H1 (cell line): ENCODE results near the gene PGM2. TPM values are rescaled to one million over a fixed set of nuclear protein-coding genes. Genes with fewer than 3 reads are reported as not detected.

Experiments
- CTCF ChIA-PET: fragments of 300-600 bp; sonication (Branson Sonifier 250); formaldehyde crosslinking; loops from one replicate; lab custom pipeline; 2021; ENCODE audit not compliant: partially characterized antibody; lab: Charles Lee
- POLR2A ChIA-PET: fragments of 300-600 bp; sonication (Branson Sonifier 250); formaldehyde crosslinking; loops from one replicate; lab custom pipeline; 2021; ENCODE audit warnings: inconsistent platforms; ENCODE audit not compliant: partially characterized antibody; lab: Charles Lee
- DNase-seq, 2 experiments: peaks; one replicate each; pipeline versions ENCODE4 v3.0.0 to v3.0.0-alpha.2; 2010 to 2022; ENCODE audit warnings: low spot score in 2 of 2, low read depth in 1 of 2, mixed read lengths in 1 of 2
- FAIRE-seq: peaks from 2 replicates; lab custom pipeline; 2011; peaks lifted over from hg19 to GRCh38; lab: Jason Lieb, UNC
- H2AFZ ChIP-seq: 2 replicates; pipeline ENCODE4 v1.8.1; 2012; ENCODE audit warnings: low read length, inconsistent platforms
- H2AK5ac ChIP-seq: 2 replicates; pipeline ENCODE4 v1.6.1; 2013; ENCODE audit warnings: low read depth, low read length
- H2BK120ac ChIP-seq: replicated peaks from 2 replicates; pipeline ENCODE3; 2013; ENCODE audit warnings: low read depth, low read length, inconsistent platforms
- H2BK12ac ChIP-seq: 2 replicates; pipeline ENCODE4 v1.6.1; 2013; ENCODE audit warnings: low read depth, low read length
- H2BK15ac ChIP-seq: 2 replicates; pipeline ENCODE4 v1.6.1; 2013; ENCODE audit warnings: low read length
- H2BK20ac ChIP-seq: 2 replicates; pipeline ENCODE4 v1.6.1; 2013; ENCODE audit warnings: low read length
- H2BK5ac ChIP-seq: 2 replicates; pipeline ENCODE4 v1.6.1; 2013; ENCODE audit warnings: low read depth, low read length
- H3K14ac ChIP-seq: 2 replicates; pipeline ENCODE4 v1.6.1; 2013; ENCODE audit warnings: inconsistent platforms; ENCODE audit not compliant: insufficient read length
- H3K18ac ChIP-seq: 2 replicates; pipeline ENCODE4 v1.6.1; 2013; ENCODE audit warnings: low read length; ENCODE audit errors: extremely low read depth
- H3K23ac ChIP-seq: 2 replicates; pipeline ENCODE4 v1.6.1; 2013; ENCODE audit warnings: inconsistent platforms; ENCODE audit not compliant: insufficient read length
- H3K23me2 ChIP-seq: 2 replicates; pipeline ENCODE4 v1.6.1; 2013; ENCODE audit warnings: low read depth, low read length
- H3K27ac ChIP-seq: 2 replicates; pipeline ENCODE4 v1.6.1; 2011; ENCODE audit warnings: low read depth, low read length, inconsistent platforms
- H3K27me3 ChIP-seq, 4 experiments: replicated peaks in 1 of 4; 1 replicate in 1 of 4; 2 replicates in 3 of 4; pipeline versions ENCODE4 v1.6.1 to v1.8.1; 2011 to 2013; ENCODE audit warnings: low read length in 3 of 4, mild to moderate bottlenecking in 3 of 4, inconsistent platforms in 2 of 4, mixed read lengths in 2 of 4, moderate library complexity in 1 of 4; ENCODE audit not compliant: control insufficient read depth in 3 of 4, insufficient read depth in 3 of 4; ENCODE audit errors: extremely low read depth in 1 of 4
- H3K36me3 ChIP-seq, 4 experiments: 2 replicates each; pipeline versions ENCODE4 v1.6.1 to v1.8.1; 2011 to 2013; ENCODE audit warnings: mild to moderate bottlenecking in 4 of 4, low read length in 3 of 4, moderate library complexity in 2 of 4, control low read depth in 1 of 4, inconsistent platforms in 1 of 4; ENCODE audit not compliant: insufficient read depth in 4 of 4, control insufficient read depth in 2 of 4
- H3K4ac ChIP-seq: replicated peaks from 2 replicates; pipeline ENCODE3; 2013; ENCODE audit warnings: low read length, low read depth, mixed read lengths, inconsistent platforms; ENCODE audit not compliant: insufficient read length
- H3K4me1 ChIP-seq, 4 experiments: replicated peaks in 1 of 4; 1 replicate in 1 of 4; 2 replicates in 3 of 4; pipeline versions ENCODE4 v1.6.1 to v1.8.1; 2011 to 2013; ENCODE audit warnings: low read length in 3 of 4, inconsistent platforms in 2 of 4, mixed read lengths in 1 of 4; ENCODE audit not compliant: insufficient read depth in 4 of 4, control insufficient read depth in 3 of 4
- H3K4me2 ChIP-seq, 2 experiments: 2 replicates each; pipeline versions ENCODE4 v1.6.1 to v1.8.1; 2011 to 2013; ENCODE audit warnings: low read depth in 2 of 2, low read length in 2 of 2, control low read depth in 1 of 2, inconsistent platforms in 1 of 2, mild to moderate bottlenecking in 1 of 2; ENCODE audit not compliant: insufficient read depth in 1 of 2
- H3K4me3 ChIP-seq, 4 experiments: fragments of 200-600, 300-600 bp in 1 of 4; sonication (generic), shearing (Covaris generic), sonication (Bioruptor Twin) in 1 of 4; 2 replicates each; pipeline versions ENCODE4 v1.5.1 to v1.8.1; 2011 to 2016; ENCODE audit warnings: low read length in 4 of 4, low read depth in 3 of 4, control low read depth in 2 of 4, inconsistent platforms in 2 of 4, mild to moderate bottlenecking in 2 of 4, mixed read lengths in 1 of 4, moderate library complexity in 1 of 4; ENCODE audit not compliant: insufficient read depth in 2 of 4; ENCODE audit errors: extremely low read depth in 1 of 4
- H3K56ac ChIP-seq: replicated peaks from 2 replicates; pipeline ENCODE3; 2013; ENCODE audit warnings: low read depth, mild to moderate bottlenecking, mixed read lengths, low read length, inconsistent platforms; ENCODE audit not compliant: insufficient read length
- H3K79me1 ChIP-seq: 2 replicates; pipeline ENCODE4 v1.6.1; 2013; ENCODE audit warnings: low read depth, low read length, control low read depth
- H3K79me2 ChIP-seq, 2 experiments: 2 replicates each; pipeline versions ENCODE4 v1.6.1 to v1.8.1; 2012 to 2013; ENCODE audit warnings: low read length in 2 of 2, mild to moderate bottlenecking in 2 of 2, inconsistent platforms in 1 of 2; ENCODE audit not compliant: insufficient read depth in 2 of 2, control insufficient read depth in 1 of 2
- H3K9ac ChIP-seq, 4 experiments: replicated peaks in 1 of 4; 1 replicate in 1 of 4; 2 replicates in 3 of 4; pipeline versions ENCODE4 v1.6.1 to v1.8.1; 2011 to 2013; ENCODE audit warnings: low read depth in 3 of 4, low read length in 3 of 4, control low read depth in 2 of 4, mild to moderate bottlenecking in 2 of 4, moderate library complexity in 2 of 4, inconsistent platforms in 1 of 4; ENCODE audit errors: extremely low read depth in 1 of 4
- H3K9me3 ChIP-seq, 2 experiments: 2 replicates each; pipeline versions ENCODE4 v1.6.1 to v1.8.1; 2012 to 2013; ENCODE audit warnings: mild to moderate bottlenecking in 2 of 2, moderate library complexity in 2 of 2, control low read depth in 1 of 2, inconsistent platforms in 1 of 2, low read depth in 1 of 2, low read length in 1 of 2, mixed read lengths in 1 of 2; ENCODE audit not compliant: insufficient read depth in 2 of 2
- H4K20me1 ChIP-seq, 2 experiments: replicated peaks in 1 of 2; 2 replicates each; pipeline versions ENCODE3 to v1.8.1; 2011 to 2013; ENCODE audit warnings: inconsistent platforms in 2 of 2, low read length in 2 of 2, mild to moderate bottlenecking in 1 of 2; ENCODE audit not compliant: insufficient read depth in 2 of 2, control insufficient read depth in 1 of 2
- H4K5ac ChIP-seq: 2 replicates; pipeline ENCODE4 v1.6.1; 2013; ENCODE audit warnings: low read length, low read depth, mixed read lengths, inconsistent platforms; ENCODE audit not compliant: insufficient read length
- H4K8ac ChIP-seq: 2 replicates; pipeline ENCODE4 v1.8.0; 2013; ENCODE audit warnings: mild to moderate bottlenecking, moderate library complexity, low read length, inconsistent platforms; ENCODE audit not compliant: insufficient read depth; ENCODE audit errors: extremely low read depth
- H4K91ac ChIP-seq: replicated peaks from 2 replicates; pipeline ENCODE3; 2013; ENCODE audit warnings: low read length, mixed read lengths, inconsistent platforms; ENCODE audit not compliant: insufficient read length
- TAF1 ChIP-seq: IDR thresholded peaks from 2 replicates; pipeline ENCODE4 v1.6.1; 2011; ENCODE audit warnings: mild to moderate bottlenecking, low read depth, low read length
- WGBS, 2 experiments: shearing (Covaris generic) in 1 of 2; methylation state at CpG; one replicate each; pipeline versions ENCODE4 v1.1.6 to v1.1.7; 2013 to 2015; ENCODE audit warnings: low lambda C conversion rate in 2 of 2, mixed read lengths in 2 of 2, inconsistent platforms in 1 of 2, low coverage in 1 of 2, missing lambda C conversion rate in 1 of 2; ENCODE audit not compliant: insufficient replicate concordance in 2 of 2, insufficient coverage in 1 of 2, insufficient read length in 1 of 2; ENCODE audit errors: extremely low coverage in 1 of 2, missing lambda C conversion rate in 1 of 2; 5-methylcytosine and 5-hydroxymethylcytosine counted together
- polyA plus RNA-seq, 7 experiments: library from polyadenylated mRNA; depleted of rRNA in 3 of 7; stranded (reverse) in 5 of 7; unstranded in 2 of 7; fragments of >200 nt in 5 of 7; fragments of 200-250 nt in 2 of 7; gene quantifications; 1 replicate in 5 of 7; 2 replicates in 1 of 7; 4 replicates in 1 of 7; pipeline versions ENCODE4 v1.2.1 to v1.2.3, GENCODE V29; 2011 to 2013; ENCODE audit warnings: missing spikeins in 2 of 7, mixed read lengths in 2 of 7
- total RNA-seq: library from RNA; stranded (reverse); fragmentation: NEBNext Ultra II Directional; extraction: Animal tissue kit (Norgen Biotek cat#: 25700); gene quantifications from 2 replicates; pipeline ENCODE4 v1.2.1, GENCODE V29; 2021
- TF ChIP-seq, protein P1 (sequence below): IDR thresholded peaks from 2 replicates; pipeline ENCODE4 v1.6.1; 2011; ENCODE audit warnings: low read length, improper control_type of control experiment

Gene PGM2
- total and polyA plus RNA-seq, 2 of the 8 experiments (the other 6 are each of a cell fraction or from before 2014, with no cell fraction given) = 7.7 to 38.0 TPM

DNA sequence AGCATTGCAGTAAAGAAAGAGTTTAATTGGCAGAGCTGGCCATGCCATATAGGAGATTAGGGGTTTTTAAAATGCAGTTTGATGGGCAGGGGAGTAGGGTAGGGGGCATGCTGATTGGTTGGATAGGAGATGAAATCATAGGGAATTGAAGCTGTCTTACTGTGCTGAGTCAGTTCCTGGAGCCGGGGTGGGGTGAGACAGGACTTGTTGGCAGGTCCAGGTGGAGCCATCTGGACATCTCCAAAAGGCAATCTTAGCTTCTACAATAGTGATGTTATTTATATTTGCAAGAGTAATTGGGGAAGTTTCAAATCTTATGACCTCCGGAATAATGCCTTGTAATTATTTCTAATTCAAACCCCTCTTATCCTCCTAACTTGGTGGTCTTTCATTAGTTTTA, 32.4 kb upstream of the PGM2 start:
- CTCF ChIA-PET = interaction anchor here (0.6 to 2.7 kb wide), 13 partner anchors 9 to 472 kb away, joined by 3 to 7 read pairs (median 3); no protein-coding TSS in a partner anchor
- FAIRE-seq = no peak

More for the DNA sequence above, 32.4 kb upstream of the PGM2 start:
- Histone ChIP-seq H3K4ac (no peak overlapping the region), H4K91ac (no peak overlapping the region), H3K4me2 (no peak overlapping the region), H4K5ac (no peak overlapping the region), H3K27ac (no peak overlapping the region), H2AK5ac (no peak overlapping the region), H3K23ac (no peak overlapping the region), H4K20me1 (no peaks in the 10 kb centered on the region), H3K9ac (no peak overlapping the region), H3K4me3 (no peak overlapping the region), H3K14ac (no peak overlapping the region), H2BK120ac (no peak overlapping the region), H4K8ac (no peak overlapping the region), H3K9me3 (peaks cover 8 to 12% of the 10 kb centered on the region in 2 experiments; a peak in 3 of 4 replicates), H3K23me2 (no peaks in the 10 kb centered on the region), H2BK12ac (no peak overlapping the region), H2BK15ac (no peak overlapping the region), H3K79me2 (no peaks in the 10 kb centered on the region), H3K18ac (no peak overlapping the region), H2BK5ac (no peak overlapping the region), H3K79me1 (no peaks in the 10 kb centered on the region), H2BK20ac (no peak overlapping the region), H2AFZ (no peak overlapping the region), H3K56ac (no peak overlapping the region), H3K36me3 (no peaks in the 10 kb centered on the region), H3K27me3 (no peaks in the 10 kb centered on the region), H3K4me1 (no peaks in the 10 kb centered on the region)
- TF ChIP-seq TAF1 = no peak
- TF ChIP-seq, protein P1, sequence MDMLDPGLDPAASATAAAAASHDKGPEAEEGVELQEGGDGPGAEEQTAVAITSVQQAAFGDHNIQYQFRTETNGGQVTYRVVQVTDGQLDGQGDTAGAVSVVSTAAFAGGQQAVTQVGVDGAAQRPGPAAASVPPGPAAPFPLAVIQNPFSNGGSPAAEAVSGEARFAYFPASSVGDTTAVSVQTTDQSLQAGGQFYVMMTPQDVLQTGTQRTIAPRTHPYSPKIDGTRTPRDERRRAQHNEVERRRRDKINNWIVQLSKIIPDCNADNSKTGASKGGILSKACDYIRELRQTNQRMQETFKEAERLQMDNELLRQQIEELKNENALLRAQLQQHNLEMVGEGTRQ = no peak
- 97% methylated on average over 2 of the region's 2 CpGs; no CpG with 5 or more reads in 1 of the 2 experiments for WGBS, 2 experiments
- no peak for DNase-seq
- POLR2A ChIA-PET = no interaction called here
